Suprapubic skin (tissue), 3 donors: ENCODE results near the gene MGAT4B.

Experiments used
- POLR2A ChIP-seq, 2 donors: fragments of 450-650 bp; IDR thresholded peaks; one replicate each; pipeline ENCODE4 v1.6.1; 2017; ENCODE audit warnings: antibody characterized with exemption in 2 of 2, mild to moderate bottlenecking in 2 of 2, moderate library complexity in 2 of 2
- TF ChIP-seq, protein P1 (sequence below), 2 donors: fragments of 200-600 bp in 1 of 2; fragments of 450-650 bp in 1 of 2; sonication (generic) in 1 of 2; IDR thresholded peaks; one replicate each; pipeline ENCODE4 v1.5.1; 2016 to 2019; ENCODE audit warnings: antibody characterized with exemption in 2 of 2, mild to moderate bottlenecking in 1 of 2, moderate library complexity in 1 of 2

DNA sequence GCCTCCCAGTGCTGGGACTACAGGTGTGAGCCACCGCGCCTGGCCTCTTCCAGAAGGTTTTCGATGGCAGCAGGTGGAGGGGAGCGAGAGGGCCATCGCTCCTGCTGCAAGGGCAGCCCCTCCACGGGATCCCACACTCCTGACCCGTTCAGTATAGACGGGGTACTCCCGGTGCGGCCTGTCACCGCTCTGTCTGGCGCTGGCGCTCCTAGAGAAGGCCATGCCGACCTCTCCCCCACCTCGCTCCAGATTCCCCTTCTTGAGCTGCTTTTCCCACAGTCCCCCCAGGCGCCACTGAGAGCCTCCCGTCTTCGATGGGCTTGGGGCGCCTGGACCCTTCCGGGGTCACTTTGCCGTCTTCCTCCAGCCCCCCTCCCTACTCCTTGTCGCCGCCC lies 9.7 kb upstream of the MGAT4B start:
- TF ChIP-seq, protein P1, sequence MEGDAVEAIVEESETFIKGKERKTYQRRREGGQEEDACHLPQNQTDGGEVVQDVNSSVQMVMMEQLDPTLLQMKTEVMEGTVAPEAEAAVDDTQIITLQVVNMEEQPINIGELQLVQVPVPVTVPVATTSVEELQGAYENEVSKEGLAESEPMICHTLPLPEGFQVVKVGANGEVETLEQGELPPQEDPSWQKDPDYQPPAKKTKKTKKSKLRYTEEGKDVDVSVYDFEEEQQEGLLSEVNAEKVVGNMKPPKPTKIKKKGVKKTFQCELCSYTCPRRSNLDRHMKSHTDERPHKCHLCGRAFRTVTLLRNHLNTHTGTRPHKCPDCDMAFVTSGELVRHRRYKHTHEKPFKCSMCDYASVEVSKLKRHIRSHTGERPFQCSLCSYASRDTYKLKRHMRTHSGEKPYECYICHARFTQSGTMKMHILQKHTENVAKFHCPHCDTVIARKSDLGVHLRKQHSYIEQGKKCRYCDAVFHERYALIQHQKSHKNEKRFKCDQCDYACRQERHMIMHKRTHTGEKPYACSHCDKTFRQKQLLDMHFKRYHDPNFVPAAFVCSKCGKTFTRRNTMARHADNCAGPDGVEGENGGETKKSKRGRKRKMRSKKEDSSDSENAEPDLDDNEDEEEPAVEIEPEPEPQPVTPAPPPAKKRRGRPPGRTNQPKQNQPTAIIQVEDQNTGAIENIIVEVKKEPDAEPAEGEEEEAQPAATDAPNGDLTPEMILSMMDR (IDR thresholded peaks at IDR 0.05), result no peak
- TF ChIP-seq POLR2A (IDR thresholded peaks at IDR 0.05), result no peak
